ENCODE data around the gene UST.

The UST gene

DNA sequence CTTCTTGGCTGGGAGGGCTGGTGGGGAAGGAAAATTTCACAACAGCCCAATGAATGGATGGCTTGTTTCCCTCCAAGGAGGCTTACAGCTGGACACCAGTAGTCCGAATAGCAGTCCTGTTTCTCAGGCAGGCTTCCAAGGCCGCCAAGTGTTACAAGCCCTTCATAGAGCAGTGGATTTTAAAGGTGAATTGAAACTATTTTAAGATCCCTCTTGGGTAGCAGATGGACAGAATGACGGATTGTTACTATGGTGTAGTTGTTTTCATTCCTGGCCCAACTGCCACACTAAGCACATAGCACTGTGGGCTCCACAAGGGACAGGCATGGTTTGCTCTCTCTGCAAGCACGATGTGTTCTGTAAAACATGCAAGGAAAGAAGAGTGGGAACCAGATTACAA, 367.3 kb downstream of the UST start:
- H3K36me3 ChIP-seq (ENCODE audit: control insufficient read depth, low read length), result no peaks in the 10 kb centered on the region
- no peaks in the 10 kb centered on the region for H3K9me3 ChIP-seq (ENCODE audit: control insufficient read depth, insufficient read depth, low read length)
- TF ChIP-seq, protein P1, sequence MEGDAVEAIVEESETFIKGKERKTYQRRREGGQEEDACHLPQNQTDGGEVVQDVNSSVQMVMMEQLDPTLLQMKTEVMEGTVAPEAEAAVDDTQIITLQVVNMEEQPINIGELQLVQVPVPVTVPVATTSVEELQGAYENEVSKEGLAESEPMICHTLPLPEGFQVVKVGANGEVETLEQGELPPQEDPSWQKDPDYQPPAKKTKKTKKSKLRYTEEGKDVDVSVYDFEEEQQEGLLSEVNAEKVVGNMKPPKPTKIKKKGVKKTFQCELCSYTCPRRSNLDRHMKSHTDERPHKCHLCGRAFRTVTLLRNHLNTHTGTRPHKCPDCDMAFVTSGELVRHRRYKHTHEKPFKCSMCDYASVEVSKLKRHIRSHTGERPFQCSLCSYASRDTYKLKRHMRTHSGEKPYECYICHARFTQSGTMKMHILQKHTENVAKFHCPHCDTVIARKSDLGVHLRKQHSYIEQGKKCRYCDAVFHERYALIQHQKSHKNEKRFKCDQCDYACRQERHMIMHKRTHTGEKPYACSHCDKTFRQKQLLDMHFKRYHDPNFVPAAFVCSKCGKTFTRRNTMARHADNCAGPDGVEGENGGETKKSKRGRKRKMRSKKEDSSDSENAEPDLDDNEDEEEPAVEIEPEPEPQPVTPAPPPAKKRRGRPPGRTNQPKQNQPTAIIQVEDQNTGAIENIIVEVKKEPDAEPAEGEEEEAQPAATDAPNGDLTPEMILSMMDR (IDR thresholded peaks at IDR 0.05; ENCODE audit: low read depth, low read length, poor library complexity, severe bottlenecking), result no peak
- TF ChIP-seq EZH2phosphoT487 (IDR thresholded peaks at IDR 0.05; ENCODE audit: borderline replicate concordance, low read length), result no peak
- H3K27me3 ChIP-seq (ENCODE audit: control insufficient read depth, low read length), result peaks cover 4% of the 10 kb centered on the region; the same call in 1 of the 2 replicates
- H3K4me1 ChIP-seq (ENCODE audit: control insufficient read depth, low read length), result peaks cover 21% of the 10 kb centered on the region
- no peaks in the 10 kb centered on the region for H4K20me1 ChIP-seq (ENCODE audit: control insufficient read depth, insufficient read depth, low read depth, low read length)
- no peaks in the 10 kb centered on the region for H3K79me2 ChIP-seq (ENCODE audit: control insufficient read depth, low read length)
- H3K27ac ChIP-seq (ENCODE audit: low read depth, low read length), result no peak overlapping the region
- H3K4me3 ChIP-seq (ENCODE audit: low read length), result no peak overlapping the region
- no peaks in the 10 kb centered on the region for H3K9me2 ChIP-seq (replicated peaks; ENCODE audit: control insufficient read depth, low read length)
- no peak overlapping the region for H3K4me2 ChIP-seq (ENCODE audit: low read length)
- H3F3A ChIP-seq (ENCODE audit: control insufficient read depth, insufficient read depth), result no peaks in the 10 kb centered on the region

DNA sequence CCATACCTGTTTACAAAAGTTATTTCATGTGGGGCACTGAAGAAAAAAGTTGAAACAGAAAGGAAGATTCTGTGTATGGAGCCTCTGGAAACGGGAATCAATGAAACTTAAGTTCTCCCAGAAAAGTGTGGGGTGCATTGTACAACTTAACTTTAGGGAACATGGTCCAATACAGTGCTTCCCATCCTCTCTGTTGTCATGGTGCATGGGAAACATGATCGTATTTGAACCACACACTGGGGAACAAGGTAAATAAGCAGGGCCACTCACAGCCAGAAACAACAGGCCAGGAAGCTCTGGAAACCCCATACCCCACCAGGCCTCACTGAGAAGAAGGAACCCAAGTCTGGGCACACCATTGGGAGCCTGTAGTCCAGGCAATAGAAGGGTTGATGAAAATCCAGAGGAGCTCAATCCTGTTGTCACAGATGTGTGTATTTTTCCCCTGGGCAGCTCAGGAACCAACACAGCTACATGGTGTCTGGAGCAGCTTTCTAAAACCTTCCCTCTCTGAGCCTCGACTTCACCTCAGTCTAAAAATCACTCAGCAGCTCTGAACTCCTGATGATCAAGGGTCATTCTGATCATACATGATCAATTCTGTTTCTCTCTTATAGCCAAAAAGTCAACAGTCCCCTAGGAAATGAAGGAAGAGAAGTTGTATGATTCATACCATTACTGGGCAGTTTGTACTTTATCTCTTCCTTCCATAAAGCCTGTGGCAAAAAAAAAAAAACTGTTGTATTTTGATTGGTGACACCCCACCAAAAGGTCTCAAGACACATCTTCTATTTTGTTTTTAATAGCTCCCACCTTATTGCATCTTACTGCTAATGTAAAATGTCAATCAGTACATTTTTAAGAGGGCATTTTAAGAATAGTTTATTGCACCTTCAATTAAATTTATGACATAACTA, 372.2 kb downstream of the UST start:
- H3K4me1 ChIP-seq (ENCODE audit: control insufficient read depth, low read length), result no peaks in the 10 kb centered on the region
- H3F3A ChIP-seq (ENCODE audit: control insufficient read depth, insufficient read depth), result no peaks in the 10 kb centered on the region
- H4K20me1 ChIP-seq (ENCODE audit: control insufficient read depth, insufficient read depth, low read depth, low read length), result no peaks in the 10 kb centered on the region
- TF ChIP-seq, protein P1 (IDR thresholded peaks at IDR 0.05; ENCODE audit: low read depth, low read length, poor library complexity, severe bottlenecking), result no peak
- TF ChIP-seq EZH2phosphoT487 (IDR thresholded peaks at IDR 0.05; ENCODE audit: borderline replicate concordance, low read length), result no peak
- no peak overlapping the region for H3K4me3 ChIP-seq (ENCODE audit: low read length)
- H3K27ac ChIP-seq (ENCODE audit: low read depth, low read length), result no peak overlapping the region
- no peak overlapping the region for H3K4me2 ChIP-seq (ENCODE audit: low read length)
- H3K9me3 ChIP-seq (ENCODE audit: control insufficient read depth, insufficient read depth, low read length), result no peaks in the 10 kb centered on the region
- H3K9me2 ChIP-seq (replicated peaks; ENCODE audit: control insufficient read depth, low read length), result no peaks in the 10 kb centered on the region
- H3K27me3 ChIP-seq (ENCODE audit: control insufficient read depth, low read length), result peaks cover 5% of the 10 kb centered on the region; the same call in 1 of the 2 replicates
- no peaks in the 10 kb centered on the region for H3K36me3 ChIP-seq (ENCODE audit: control insufficient read depth, low read length)
- no peaks in the 10 kb centered on the region for H3K79me2 ChIP-seq (ENCODE audit: control insufficient read depth, low read length)

DNA sequence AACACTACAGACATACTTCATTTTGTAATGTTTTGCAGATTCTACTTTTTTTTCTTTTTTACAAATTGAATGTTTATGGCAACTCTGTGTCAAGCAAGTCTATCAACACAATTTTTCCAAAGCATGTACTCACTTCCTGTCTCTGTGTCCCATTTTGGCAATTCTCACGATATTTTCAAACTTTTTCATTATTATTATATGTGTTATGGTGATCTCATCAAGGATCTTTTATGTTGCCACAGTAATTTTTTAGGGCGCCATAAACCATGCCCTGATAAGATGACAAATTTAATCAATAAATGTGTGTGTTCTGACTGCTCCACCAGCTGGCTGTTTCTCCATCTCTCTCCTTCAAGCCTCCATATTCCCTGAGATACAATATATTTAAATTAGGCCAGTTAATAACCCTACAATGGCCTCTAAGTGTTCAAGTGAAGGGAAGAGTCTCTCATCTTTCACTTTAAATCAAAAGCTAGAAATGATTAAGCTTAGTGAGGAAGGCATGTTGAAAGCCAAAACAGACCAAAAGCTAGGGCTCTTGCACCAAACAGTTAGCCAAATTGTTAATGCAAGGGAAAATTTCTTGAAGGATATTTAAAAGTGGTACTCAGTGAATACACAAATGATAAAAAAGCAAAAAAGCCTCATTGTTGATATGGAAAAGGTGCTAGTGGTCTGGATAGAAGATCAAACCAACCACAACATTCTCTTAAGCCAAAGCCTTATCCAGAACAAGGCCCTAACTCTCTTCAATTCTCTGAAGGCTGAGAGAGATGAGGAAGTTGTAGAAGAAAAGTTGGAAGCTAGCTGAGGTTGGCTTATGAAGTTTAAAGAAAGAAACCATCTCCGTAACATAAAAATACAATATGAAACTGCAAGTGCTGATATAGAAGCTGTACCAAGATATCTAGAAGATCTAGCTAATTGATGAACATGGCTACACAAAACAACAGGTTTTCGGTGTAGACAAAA, 376.3 kb downstream of the UST start:
- Histone ChIP-seq H3K4me2 (ENCODE audit: low read length) (no peak overlapping the region), H3K27ac (ENCODE audit: low read depth, low read length) (no peak overlapping the region), H3K27me3 (ENCODE audit: control insufficient read depth, low read length) (peaks cover 4% of the 10 kb centered on the region; the same call in 1 of the 2 replicates), H3K4me1 (ENCODE audit: control insufficient read depth, low read length) (no peaks in the 10 kb centered on the region), H3K9me2 (replicated peaks; ENCODE audit: control insufficient read depth, low read length) (no peaks in the 10 kb centered on the region), H3F3A (ENCODE audit: control insufficient read depth, insufficient read depth) (no peaks in the 10 kb centered on the region), H3K79me2 (ENCODE audit: control insufficient read depth, low read length) (no peaks in the 10 kb centered on the region), H3K4me3 (ENCODE audit: low read length) (no peak overlapping the region), H3K36me3 (ENCODE audit: control insufficient read depth, low read length) (no peaks in the 10 kb centered on the region), H4K20me1 (ENCODE audit: control insufficient read depth, insufficient read depth, low read depth, low read length) (no peaks in the 10 kb centered on the region), H3K9me3 (ENCODE audit: control insufficient read depth, insufficient read depth, low read length) (no peaks in the 10 kb centered on the region)
- TF ChIP-seq, protein P1 (IDR thresholded peaks at IDR 0.05; ENCODE audit: low read depth, low read length, poor library complexity, severe bottlenecking), result no peak
- TF ChIP-seq EZH2phosphoT487 (IDR thresholded peaks at IDR 0.05; ENCODE audit: borderline replicate concordance, low read length), result no peak
